Measurements from ENCODE around the gene IL27RA.

GRCh38 chr19:14054721-14055120, 23.2 kb downstream of the IL27RA start:
- TF ChIP-seq, protein P1, sequence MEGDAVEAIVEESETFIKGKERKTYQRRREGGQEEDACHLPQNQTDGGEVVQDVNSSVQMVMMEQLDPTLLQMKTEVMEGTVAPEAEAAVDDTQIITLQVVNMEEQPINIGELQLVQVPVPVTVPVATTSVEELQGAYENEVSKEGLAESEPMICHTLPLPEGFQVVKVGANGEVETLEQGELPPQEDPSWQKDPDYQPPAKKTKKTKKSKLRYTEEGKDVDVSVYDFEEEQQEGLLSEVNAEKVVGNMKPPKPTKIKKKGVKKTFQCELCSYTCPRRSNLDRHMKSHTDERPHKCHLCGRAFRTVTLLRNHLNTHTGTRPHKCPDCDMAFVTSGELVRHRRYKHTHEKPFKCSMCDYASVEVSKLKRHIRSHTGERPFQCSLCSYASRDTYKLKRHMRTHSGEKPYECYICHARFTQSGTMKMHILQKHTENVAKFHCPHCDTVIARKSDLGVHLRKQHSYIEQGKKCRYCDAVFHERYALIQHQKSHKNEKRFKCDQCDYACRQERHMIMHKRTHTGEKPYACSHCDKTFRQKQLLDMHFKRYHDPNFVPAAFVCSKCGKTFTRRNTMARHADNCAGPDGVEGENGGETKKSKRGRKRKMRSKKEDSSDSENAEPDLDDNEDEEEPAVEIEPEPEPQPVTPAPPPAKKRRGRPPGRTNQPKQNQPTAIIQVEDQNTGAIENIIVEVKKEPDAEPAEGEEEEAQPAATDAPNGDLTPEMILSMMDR (IDR thresholded peaks at IDR 0.05): no peak
- TF ChIP-seq POLR2A (IDR thresholded peaks at IDR 0.05): no peak
